ENCODE data around the gene ADARB1.

- TF ChIP-seq CTCF (IDR thresholded peaks at IDR 0.05) (no peak), RXRA (IDR thresholded peaks at IDR 0.05; ENCODE audit: borderline replicate concordance, low read depth) (no peak), TCF12 (IDR thresholded peaks at IDR 0.05) (no peak), POLR2AphosphoS5 (IDR thresholded peaks at IDR 0.05; ENCODE audit: low read depth, low read length) (no peak), PBX3 (IDR thresholded peaks at IDR 0.05) (no peak), FOXM1 (IDR thresholded peaks at IDR 0.05; ENCODE audit: low read depth) (no peak), RCOR1 (IDR thresholded peaks at IDR 0.05; ENCODE audit: low read length) (no peak), TAF1 (IDR thresholded peaks at IDR 0.05; ENCODE audit: borderline replicate concordance, low read depth, low read length) (no peak), USF2 (IDR thresholded peaks at IDR 0.05; ENCODE audit: borderline replicate concordance, low read depth, low read length) (no peak), ZBTB33 (IDR thresholded peaks at IDR 0.05; ENCODE audit: borderline replicate concordance, low read depth) (no peak), ELF1 (IDR thresholded peaks at IDR 0.05) (no peak), CHD2 (IDR thresholded peaks at IDR 0.05; ENCODE audit: low read length, partially characterized antibody) (no peak)
These were observed 56.0 kb downstream of the ADARB1 start for GRCh38 chr21:45130324-45130774.
